Measurements from ENCODE around the gene TLE1.
"Not testable (repeated sequence)": the region's sequence is repeated elsewhere in the genome, so short reads cannot be mapped to it uniquely, and the experiment has no call there.

TLE1 gene

DNA sequence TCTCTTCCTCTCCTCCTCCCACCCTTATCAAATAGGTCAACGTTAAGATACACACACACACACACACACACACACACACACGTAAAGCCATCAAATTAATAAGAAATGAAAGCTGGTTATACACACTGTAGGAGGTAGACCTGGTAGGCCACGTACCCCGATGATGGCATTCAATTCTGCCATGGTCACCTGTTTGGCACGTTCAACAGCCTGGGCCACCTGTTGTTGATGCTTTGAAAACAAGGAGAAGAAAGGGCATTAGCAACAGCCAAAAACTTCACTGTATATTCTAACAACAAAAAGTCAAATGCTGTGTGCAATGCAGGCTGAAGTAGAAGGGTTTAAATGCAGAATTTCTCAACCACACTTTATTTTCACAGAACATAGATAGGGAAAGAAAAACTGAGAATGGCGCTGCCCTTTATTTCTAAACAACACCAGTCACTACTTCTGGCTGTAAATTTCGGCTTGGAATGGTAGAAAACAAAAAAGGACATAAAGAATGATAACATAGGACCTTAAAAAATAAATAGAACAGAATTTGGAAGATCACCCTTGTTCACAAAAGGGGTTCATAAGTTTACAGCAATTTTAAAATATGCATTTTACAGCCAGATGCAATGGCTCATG lies 37.2 kb downstream of the TLE1 start:
- DNase-seq: no peak

DNA sequence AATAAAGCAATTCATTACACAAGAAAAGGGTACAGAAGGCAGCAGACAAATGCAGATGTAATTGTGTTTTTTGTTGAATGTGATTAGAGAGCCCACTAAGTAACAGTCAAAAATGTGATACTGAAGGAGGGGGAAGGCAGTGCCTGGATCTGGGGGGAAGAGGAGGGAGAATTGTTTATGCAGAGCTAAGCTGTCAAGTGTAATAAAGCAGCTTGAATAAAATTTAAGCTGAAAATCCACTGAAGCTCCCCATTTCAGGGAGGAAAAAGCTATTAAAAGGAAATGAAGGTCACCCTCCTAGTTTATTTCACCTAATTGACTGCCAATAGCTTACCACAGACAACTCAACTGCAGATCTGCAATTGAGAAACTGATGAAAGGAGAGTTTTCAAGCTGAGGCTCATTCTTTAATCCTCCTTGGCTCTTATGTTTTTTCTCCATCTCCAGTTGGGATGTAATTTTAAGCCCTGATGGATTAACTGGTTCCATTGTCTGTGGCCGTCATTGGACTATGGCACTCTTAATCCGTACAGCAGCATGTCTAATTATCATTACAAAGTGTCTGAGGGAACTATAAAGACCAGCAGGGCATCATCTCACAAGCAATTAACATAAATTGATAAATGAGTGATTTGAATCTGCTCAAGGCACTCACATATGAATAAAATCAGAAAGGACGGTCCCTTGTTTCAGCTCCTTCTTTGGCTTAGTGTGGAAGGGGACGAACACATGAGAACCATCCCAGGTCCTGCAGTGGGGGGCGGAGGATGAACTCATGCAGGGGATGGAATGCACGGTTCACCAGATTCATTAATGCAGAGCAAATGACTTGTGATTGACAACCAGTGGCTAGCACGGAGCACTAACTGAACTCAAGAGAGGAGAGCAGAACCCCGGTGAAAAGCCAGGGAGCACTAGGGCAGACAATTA lies 38.5 kb downstream of the TLE1 start:
- no peak for DNase-seq

DNA sequence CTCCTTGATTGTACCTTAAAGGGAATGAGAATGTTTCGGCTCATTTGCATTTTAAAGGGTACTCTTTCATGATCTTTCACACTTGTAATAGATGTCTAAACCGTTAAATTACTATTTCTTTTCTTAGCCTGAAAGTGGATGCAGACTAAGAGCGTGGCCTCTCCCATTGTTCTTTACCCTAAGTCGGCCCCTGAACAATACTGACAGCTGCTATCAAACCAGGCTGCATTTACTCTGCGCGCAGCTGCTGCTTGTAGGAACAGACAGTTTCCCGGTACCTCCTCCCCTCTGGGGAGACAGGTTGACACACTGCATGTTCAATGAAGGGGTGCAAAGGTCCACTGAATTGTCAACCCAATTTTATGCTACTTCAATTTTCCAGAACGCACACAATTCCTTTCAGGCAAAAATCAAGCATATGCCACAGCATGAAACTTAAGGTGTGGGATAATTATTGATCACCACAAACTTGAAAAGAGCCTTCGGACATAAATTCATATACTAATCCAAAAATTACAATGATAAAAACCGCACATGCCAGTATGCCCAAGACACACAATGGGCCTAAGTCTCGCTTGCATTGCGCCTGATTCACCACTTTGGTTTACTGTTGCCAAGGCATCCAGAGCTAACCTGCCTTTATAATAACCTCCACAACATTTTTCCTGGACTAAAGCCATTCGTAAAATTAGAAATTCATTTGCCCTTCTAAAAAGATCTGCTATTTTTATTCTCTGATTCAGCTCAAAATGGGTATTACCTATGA lies 39.7 kb downstream of the TLE1 start:
- DNase-seq: no peak

DNA sequence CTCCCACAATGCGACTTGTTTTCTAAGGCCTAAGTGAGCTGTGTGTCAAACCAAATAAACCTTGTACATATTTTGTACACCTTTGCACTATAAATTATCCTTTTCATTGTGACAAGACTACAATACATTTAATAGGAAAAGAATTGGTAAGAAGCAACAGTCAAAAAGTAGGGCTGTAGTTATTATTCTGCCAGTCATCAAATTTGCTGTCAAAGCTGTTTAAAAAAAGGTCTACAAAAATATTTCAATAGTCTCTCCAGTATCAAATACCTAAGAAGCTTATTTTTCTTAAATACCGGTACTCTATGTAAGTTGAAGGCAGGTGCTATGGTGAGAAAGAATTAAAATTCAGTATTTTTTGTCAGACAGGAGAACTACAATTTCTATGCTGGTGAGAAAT lies 40.5 kb downstream of the TLE1 start:
- DNase-seq: no peak

DNA sequence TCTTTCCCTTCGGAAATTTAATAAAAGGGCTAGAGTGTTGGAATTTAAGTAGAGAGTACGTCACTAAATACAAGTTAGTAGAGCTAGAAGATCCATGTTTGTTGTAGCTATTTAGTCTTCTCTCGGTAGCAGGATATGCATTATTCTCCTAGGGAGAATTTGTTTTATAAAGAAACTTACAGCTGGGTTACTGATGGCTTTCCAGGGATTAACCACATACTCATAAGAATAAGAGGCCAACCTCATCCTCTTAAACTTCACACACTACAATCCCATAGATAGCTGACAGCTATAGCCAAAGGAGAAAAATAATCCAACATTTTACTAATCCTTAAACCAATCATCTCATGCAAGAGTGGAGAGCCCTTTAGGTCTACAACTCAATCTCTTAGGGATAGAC lies 43.0 kb downstream of the TLE1 start:
- no peak for DNase-seq

DNA sequence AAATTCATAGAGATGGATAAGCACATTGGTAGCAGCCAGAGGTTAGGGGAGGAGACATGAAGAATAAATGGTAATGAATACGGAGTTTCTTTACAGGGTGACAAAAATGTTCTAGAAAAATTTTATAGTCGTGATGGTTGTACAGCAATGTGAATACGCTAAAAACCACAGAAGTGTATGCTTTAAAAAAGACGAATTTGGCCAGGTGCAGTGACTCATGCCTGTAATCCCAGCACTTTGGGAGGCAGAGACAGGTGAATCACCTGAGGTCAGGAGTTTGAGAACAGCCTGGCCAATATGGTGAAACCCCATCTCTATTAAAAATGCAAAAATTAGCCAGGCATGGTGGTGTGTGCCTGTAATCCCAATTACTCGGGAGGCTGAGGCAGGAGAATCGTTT lies 44.8 kb downstream of the TLE1 start:
- not testable (repeated sequence) for DNase-seq

DNA sequence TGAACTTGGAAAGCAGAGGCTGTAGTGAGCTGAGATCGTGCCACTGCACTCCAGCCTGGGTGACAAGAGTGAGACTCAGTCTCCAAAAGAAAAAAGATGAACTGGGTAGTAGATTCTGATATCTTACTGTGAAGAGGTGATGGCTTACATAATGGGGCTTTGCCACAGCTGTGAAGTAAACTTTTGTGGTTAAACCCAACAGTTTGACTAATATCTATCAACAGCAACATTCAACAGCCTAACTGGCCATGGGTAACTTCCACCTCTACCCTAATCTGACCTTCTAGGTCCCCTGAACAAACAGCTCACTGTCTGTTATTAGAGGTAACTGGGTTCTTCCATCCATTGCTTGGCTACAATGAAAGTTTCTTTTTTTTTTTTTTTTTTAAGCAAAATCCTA lies 52.1 kb downstream of the TLE1 start:
- DNase-seq: no peak

DNA sequence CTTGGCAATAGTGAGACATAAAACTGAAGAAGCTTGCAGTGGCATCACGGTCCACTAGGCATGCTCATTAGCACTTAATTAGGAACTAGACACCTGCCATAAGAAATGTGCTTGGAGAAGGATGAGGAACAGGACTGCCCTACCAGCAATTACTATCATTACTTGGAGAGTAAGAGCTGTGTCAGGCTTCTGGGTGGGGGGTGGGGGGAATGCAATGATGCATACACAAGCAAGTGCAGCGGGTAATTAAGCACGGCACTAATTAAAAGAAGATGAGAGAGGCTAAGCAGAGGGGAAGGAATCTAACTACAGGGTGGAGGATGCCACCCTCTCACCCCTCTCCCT lies 53.1 kb downstream of the TLE1 start:
- no peak for DNase-seq

DNA sequence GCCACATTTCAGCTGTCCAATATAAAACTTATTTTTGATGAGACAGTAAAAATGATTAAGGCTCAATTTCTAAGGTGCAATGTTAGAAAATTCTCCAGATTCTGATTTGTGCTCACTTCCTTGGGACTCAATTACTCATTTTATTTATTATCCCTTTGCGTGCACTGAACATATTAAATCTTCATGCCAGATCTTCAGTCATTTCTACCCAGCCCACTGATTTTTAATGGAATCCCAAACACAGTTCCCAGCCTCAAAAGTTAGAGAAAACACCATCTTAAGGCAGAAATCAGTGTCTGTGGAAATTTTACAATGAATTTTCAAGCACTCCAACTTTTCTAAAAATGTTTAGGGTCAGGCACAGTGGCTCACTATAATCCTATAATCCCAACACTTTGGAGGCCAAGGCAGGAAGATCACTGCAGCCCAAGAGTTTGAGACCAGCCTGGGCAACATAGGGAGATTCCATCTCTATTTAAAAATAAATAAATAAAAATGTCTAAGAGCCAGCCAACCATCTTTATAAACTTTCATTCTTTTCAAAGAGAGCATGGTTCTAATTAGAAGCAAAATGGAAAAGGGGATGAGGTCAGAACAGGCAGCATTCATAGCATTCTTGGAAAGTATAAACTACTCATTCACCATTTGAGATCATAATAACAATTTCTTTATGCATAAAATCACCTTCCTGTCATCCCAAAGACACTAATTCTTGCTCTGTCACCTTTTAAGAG lies 53.7 kb downstream of the TLE1 start:
- DNase-seq: no peak

DNA sequence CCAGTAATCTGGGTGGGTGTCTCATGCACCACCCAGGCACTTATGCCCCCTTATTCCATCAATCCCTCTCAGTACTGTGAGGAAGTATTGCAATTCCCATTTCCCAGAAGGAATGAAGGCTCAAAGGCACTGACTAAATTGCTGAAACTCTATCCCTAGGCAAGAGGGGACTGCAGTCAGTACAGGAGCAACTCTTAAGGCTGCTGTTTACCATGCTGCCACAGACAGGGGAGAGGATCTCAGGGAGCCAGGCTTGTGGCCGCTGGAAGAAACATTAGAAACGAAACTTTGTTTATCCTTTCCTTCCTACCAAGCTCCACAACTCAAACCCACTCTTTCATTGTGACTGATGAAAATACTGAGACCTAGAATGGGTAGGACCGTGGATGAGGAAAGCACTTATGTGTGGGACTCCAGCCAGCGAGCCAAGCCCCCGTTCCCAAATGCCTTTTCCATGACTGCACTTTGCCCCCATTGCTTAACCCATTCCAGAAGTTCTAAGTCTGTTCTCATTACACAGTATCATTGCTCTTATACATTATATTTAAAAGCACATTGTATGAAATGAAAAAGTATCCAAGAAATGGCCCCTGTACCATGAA lies 54.3 kb downstream of the TLE1 start:
- no peak for DNase-seq

DNA sequence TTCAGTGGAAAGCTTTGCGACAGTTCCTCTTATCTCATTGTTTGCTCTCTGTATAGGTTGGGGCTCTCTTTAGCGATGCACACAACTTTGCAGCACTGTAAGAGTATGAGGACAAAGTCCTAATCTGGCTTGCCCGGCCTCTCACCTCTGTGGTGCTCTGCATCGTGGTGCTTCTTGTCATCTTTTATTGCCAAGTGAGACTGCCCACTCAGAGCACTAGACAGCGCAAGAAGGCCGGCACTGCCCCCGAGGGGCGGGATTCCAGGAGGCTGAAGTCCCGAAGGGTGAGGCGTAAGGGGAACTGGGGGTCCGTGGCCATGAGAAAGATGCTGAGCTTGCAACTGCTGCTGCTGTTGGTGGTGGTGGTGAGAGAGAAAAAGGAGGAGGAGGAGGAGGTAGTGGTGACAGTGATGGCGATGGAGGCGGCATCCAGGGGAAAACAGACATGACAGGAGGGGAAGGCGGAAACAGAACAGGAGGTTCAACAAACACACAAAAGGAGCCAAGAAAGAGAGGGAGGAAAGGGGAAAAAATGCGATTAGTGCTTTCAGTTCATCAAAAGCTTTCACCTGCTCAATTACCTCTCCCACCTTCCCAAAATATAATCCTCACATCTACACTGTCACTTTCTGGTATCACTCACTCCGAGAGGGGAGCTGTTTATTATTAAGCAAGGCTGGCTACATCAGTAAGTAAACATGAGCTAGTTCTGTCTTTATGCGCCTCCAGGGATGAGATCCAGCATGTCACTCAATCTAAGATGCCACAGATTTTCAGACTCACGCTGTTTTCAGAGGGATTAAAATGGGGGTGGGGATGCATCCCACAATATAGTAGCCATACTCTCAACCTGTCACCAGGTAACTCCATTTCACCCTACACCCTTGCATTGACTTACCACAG lies 55.1 kb downstream of the TLE1 start:
- DNase-seq: no peak

DNA sequence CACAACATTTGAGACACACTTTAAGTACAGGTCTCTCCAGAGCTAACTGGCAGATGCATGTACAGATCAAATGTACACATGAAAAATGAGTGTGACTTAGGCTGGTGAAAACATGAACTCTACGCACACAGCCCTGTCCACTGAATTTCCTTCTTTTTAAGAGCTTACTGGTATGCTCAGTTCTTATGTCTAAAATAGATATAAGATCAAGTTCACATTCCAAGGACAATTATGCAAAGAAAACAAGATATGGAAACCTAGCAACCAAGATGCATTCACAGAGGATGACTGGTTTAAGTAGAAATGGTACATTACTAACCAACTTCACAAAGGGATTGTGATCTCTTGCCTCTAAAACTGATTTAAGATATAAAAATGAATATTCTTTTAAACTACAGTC lies 56.7 kb downstream of the TLE1 start:
- DNase-seq: no peak

DNA sequence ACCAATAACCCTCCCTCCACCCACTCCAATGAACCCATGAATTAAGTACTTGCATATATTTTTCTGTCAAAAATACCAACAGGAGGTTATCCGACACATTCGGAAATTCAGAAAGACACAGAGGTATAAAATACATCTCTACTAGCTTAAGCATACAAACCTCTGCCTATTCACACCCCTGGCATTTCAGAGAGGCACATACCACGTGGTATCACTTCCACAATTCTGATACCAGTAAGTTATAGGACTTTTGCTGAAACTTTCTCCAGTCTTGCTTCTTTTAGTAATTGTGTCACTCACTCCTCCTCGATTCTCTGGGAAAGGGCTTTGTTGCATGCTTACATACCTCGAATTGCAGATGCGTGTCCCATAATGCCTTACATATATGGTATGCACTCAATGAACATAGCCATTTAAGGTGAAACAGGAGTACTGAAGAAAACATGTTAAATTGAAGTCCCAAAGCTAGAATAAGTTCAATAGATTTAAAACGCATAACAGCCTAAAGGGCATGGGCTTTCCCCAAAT lies 58.1 kb downstream of the TLE1 start:
- DNase-seq: no peak

DNA sequence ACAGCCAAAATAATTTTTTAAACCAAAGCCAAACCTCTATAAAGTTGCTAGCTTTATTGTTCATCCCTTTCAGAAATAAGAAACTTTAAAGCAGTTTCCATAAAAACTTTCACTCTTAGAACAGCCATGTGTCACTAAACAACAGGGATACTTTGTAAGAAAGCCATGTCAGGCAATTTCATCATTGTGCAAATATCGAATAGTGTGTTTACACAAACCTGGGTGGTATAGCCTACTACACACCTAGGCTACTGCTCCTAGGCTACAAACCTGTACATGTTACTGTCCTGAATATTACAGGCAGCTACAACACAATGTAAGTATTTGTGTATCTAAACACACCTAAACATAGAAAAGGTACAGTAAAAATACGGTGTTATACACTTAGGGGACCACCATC lies 59.9 kb downstream of the TLE1 start:
- DNase-seq: no peak

DNA sequence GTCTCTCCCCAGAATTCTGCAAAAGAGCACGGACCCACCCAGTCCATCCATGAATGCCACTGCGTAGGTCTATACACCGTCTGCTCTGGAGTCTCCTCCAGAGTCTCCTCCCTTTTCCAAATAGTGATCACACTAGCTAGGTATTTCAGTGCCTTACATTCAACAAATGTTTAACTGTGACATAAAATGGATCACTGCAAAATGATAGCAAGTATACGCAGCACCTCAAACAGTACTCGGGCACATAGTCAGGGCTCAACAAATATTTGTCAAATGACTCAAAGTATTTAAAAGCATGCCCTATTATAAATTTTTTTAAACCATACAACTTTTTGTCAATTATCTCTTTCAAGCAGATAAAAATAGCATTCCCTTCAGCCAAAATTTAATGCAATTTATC lies 60.5 kb downstream of the TLE1 start:
- no peak for DNase-seq

DNA sequence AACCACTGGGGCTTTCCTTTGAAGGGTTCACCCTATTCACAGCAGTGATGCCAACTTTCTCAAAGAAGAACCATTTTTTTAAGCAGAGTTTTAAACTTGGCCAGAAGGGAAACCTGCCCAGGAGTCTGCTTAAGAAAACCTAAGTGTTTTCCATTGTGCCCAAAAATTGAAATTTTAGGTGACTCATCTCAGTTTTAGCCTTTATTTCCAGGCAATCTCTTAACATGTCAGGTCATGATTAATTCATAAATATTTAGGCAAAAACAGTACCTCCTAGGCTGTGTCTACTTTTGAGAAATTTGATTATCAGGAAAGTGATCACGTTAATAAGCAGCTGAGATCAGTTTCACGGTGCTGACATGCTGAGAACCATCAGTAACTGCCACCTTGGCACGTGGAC lies 61.9 kb downstream of the TLE1 start:
- no peak for DNase-seq

DNA sequence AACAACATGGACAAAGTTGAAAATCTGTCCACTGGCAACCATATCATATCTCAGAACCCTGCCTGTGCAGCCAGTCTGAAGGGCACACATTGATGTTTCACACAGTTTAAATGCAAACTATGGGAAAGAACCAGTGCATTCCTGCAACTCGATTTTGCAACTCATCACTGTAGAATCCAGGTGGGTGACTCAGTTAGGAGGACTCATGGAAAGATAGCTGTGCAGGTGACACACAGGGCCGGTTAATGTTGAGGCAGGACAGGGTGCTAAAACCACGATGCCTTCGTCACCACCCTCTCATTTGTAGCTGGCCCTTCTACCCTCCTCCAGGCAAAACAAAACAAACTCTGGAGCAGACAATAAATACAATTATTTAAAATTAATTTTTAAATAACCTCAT lies 62.8 kb downstream of the TLE1 start:
- no peak for DNase-seq

DNA sequence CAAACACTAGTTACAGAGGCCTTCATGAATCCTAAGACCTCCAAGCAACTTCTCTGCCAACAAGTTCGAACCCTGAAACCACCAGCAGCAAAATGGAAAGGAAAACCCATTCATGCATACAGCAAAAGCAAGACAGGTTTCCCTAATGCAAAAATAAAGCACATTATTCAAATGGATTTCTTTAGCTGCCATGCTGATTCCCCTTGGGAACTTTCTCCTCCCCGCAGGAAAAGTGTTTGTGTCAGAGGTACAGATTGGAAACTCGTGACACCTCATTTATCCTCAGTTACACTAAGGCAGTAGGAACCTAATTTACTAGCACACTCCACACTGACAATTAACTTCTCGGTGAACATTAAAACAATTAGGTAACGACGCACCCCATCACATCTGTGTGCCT lies 63.4 kb downstream of the TLE1 start:
- DNase-seq: no peak

DNA sequence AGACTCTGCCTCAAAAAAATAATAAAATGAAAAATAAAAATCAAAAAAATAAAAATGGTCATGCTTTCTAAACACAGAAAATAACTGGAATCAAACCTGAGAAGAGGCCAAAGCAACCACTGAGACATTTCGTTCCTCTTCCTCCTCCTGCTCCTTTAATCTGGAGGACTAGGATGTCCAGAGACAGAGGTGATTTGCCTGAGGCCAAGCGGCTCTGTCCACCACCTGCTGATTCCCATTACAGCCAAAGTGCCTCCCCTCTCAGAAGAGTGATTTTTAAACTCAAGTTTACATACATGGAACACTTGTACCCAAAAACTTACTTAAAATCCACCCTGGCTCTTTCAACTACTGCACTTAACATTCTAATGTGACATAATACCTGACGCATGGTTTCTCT lies 65.6 kb downstream of the TLE1 start:
- no peak for DNase-seq

DNA sequence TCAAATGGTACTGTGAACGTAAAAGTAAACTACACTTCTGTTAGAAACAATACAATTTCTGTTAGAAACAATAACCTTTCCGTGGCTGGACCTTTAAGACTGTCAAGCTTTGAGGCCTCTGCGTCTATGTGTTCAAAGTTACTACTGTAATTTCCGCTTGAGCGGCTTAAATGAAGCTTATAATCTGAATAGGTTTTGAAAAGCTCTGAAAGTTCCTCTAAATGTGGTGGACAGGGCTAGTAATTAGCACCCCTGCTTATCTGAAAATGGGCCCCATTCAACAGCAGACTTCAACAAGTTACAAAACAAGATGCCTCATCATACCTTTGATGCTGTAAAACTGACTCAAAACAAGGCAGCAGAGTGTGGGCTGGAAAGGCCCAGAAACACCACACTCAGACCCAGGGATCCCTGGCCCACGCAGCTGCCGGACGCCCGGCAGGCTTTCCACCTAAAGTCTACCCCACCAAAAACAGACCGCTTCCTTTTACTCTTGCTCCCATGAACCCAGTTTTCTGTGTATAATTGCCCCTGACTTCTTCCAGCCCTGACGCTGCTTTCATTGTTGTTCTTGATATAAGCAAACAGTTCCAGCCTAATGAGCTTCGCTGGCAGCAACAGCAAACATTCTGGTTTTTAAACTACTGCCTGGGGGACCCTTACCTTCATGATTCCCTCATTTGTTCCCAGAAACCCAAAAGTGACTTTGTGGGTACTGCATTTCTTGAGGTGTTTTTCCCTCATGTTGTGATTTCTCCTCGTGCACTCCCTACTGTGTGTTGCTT lies 66.7 kb downstream of the TLE1 start:
- DNase-seq: no peak
